Thyroid gland (tissue), 4 donors: ENCODE data around the gene LRIG1.

ENCODE experiments used
- CTCF ChIP-seq, 6 experiments: fragments of 200-600 bp in 3 of 6; fragments of 450-650 bp in 3 of 6; sonication (generic) in 3 of 6; IDR thresholded peaks; one replicate each; pipeline ENCODE4 v1.5.1; 2016 to 2019; ENCODE audit warnings: antibody characterized with exemption in 6 of 6, mild to moderate bottlenecking in 2 of 6, inconsistent platforms in 1 of 6, moderate library complexity in 1 of 6
- POLR2A ChIP-seq, 2 donors: fragments of 450-650 bp; IDR thresholded peaks; one replicate each; pipeline ENCODE4 v1.6.1; 2017; ENCODE audit warnings: antibody characterized with exemption in 2 of 2, mild to moderate bottlenecking in 2 of 2, moderate library complexity in 1 of 2

- TF ChIP-seq CTCF (IDR thresholded peaks at IDR 0.05), result no peak
- no peak for TF ChIP-seq POLR2A (IDR thresholded peaks at IDR 0.05)
Measured at GRCh38 chr3:66396888-66397287, 103.9 kb downstream of the LRIG1 start.
